Endothelial cell of umbilical vein (primary cell): Measurements from ENCODE around the gene GAL3ST1. TPM values are rescaled to one million over a fixed set of nuclear protein-coding genes. Genes with fewer than 3 reads are reported as not detected.

Experiments used
- BruUV-seq: library from RNA; stranded (reverse); fragments of 400-500 nt; replicated peaks from 2 replicates; lab custom pipeline; 2021; lab: Mats Ljungman, UMichigan
- CTCF ChIA-PET: fragments of 300-600, 350-600 bp; sonication (Branson Sonifier 250); formaldehyde crosslinking; loops from one replicate; lab custom pipeline; 2021; ENCODE audit warnings: antibody characterized with exemption, inconsistent platforms; lab: Charles Lee
- POLR2A ChIA-PET: fragments of 300-600, 350-600 bp; sonication (Branson Sonifier 250); formaldehyde crosslinking; loops from one replicate; lab custom pipeline; 2021; ENCODE audit warnings: antibody characterized with exemption, inconsistent platforms; lab: Charles Lee
- DNase-seq: peaks from one replicate; pipeline ENCODE4 v3.0.0-alpha.2; 2011; ENCODE audit warnings: low read depth, low spot score
- FAIRE-seq: peaks from 2 replicates; lab custom pipeline; 2011; peaks lifted over from hg19 to GRCh38; lab: Jason Lieb, UNC
- H2AFZ ChIP-seq: 2 replicates; pipeline ENCODE4 v1.6.0; 2012; ENCODE audit warnings: low read depth, low read length, control low read depth, inconsistent platforms
- H3K27ac ChIP-seq: 2 replicates; pipeline ENCODE4 v1.5.1; 2011; ENCODE audit warnings: low read depth, mild to moderate bottlenecking, control low read depth, low read length, moderate library complexity; ENCODE audit not compliant: insufficient read depth
- H3K27me3 ChIP-seq, 2 experiments: 2 replicates each; pipeline versions ENCODE4 v1.6.0 to v1.6.1; 2011; ENCODE audit warnings: low read length in 2 of 2, mixed read lengths in 1 of 2; ENCODE audit not compliant: control insufficient read depth in 2 of 2, insufficient read depth in 2 of 2
- H3K36me3 ChIP-seq, 2 experiments: 2 replicates in 1 of 2; 3 replicates in 1 of 2; pipeline ENCODE4 v1.5.1; 2011; ENCODE audit warnings: low read length in 2 of 2, mild to moderate bottlenecking in 1 of 2, moderate library complexity in 1 of 2; ENCODE audit not compliant: control insufficient read depth in 2 of 2, insufficient read depth in 2 of 2; ENCODE audit errors: extremely low read depth in 1 of 2
- H3K4me1 ChIP-seq: 3 replicates; pipeline ENCODE4 v1.5.1; 2011; ENCODE audit warnings: mild to moderate bottlenecking, low read length; ENCODE audit not compliant: control insufficient read depth, insufficient read depth; ENCODE audit errors: extremely low read depth
- H3K4me2 ChIP-seq: 2 replicates; pipeline ENCODE4 v1.6.1; 2011; ENCODE audit warnings: low read length, control low read depth, mixed read lengths; ENCODE audit not compliant: insufficient read depth
- H3K4me3 ChIP-seq, 3 experiments: fragments of 200-600 bp in 1 of 3; sonication (generic), shearing (Covaris generic) in 1 of 3; replicated peaks in 1 of 3; 2 replicates each; pipeline ENCODE4 v1.5.1; 2011 to 2016; ENCODE audit warnings: control low read depth in 3 of 3, low read length in 3 of 3, mild to moderate bottlenecking in 2 of 3, inconsistent platforms in 1 of 3, low read depth in 1 of 3, moderate library complexity in 1 of 3; ENCODE audit not compliant: insufficient read depth in 1 of 3
- H3K79me2 ChIP-seq: 2 replicates; pipeline ENCODE4 v1.6.0; 2012; ENCODE audit warnings: low read length, inconsistent platforms; ENCODE audit not compliant: control insufficient read depth, insufficient read depth
- H3K9ac ChIP-seq: replicated peaks from 2 replicates; pipeline ENCODE3; 2011; ENCODE audit warnings: low read length, control low read depth; ENCODE audit not compliant: insufficient read depth; ENCODE audit errors: extremely low read depth
- H3K9me1 ChIP-seq: replicated peaks from 3 replicates; pipeline ENCODE4 v1.6.0; 2011; ENCODE audit warnings: mild to moderate bottlenecking, low read length; ENCODE audit not compliant: control insufficient read depth, insufficient read depth; ENCODE audit errors: extremely low read depth
- H3K9me3 ChIP-seq: replicated peaks from 2 replicates; pipeline ENCODE4 v1.5.1; 2012; ENCODE audit warnings: low read length, inconsistent platforms; ENCODE audit not compliant: control insufficient read depth, insufficient read depth
- H4K20me1 ChIP-seq: replicated peaks from 2 replicates; pipeline ENCODE3; 2011; ENCODE audit warnings: mild to moderate bottlenecking, low read length; ENCODE audit not compliant: control insufficient read depth, insufficient read depth; ENCODE audit errors: extremely low read depth
- CTCF ChIP-seq, 2 donors: IDR thresholded peaks; 1 replicate in 1 of 2; 2 replicates in 1 of 2; pipeline ENCODE4 v1.5.1; 2011; ENCODE audit warnings: low read length in 2 of 2, mild to moderate bottlenecking in 2 of 2, moderate library complexity in 2 of 2, control low read depth in 1 of 2, inconsistent platforms in 1 of 2, low read depth in 1 of 2; ENCODE audit not compliant: insufficient read depth in 1 of 2; ENCODE audit errors: extremely low read depth in 1 of 2
- EZH2 ChIP-seq: IDR thresholded peaks from 2 replicates; pipeline ENCODE4 v1.6.1; 2012; ENCODE audit warnings: borderline replicate concordance, low read depth, mild to moderate bottlenecking, moderate library complexity, low read length, inconsistent platforms; ENCODE audit not compliant: severe bottlenecking
- FOS ChIP-seq: IDR thresholded peaks from 2 replicates; pipeline ENCODE4 v1.6.1; 2011; ENCODE audit warnings: mild to moderate bottlenecking, low read length, moderate library complexity, borderline replicate concordance; ENCODE audit not compliant: insufficient read depth
- GATA2 ChIP-seq: IDR thresholded peaks from 2 replicates; pipeline ENCODE4 v1.7.0; 2011; ENCODE audit warnings: low read depth, mild to moderate bottlenecking, moderate library complexity, mixed read lengths, low read length; ENCODE audit not compliant: insufficient read length, insufficient read depth
- JUN ChIP-seq: IDR thresholded peaks from 2 replicates; pipeline ENCODE4 v1.6.1; 2011; ENCODE audit warnings: borderline replicate concordance, low read depth; ENCODE audit not compliant: insufficient read length, insufficient read depth
- MAX ChIP-seq: IDR thresholded peaks from 2 replicates; pipeline ENCODE4 v1.6.1; 2011; ENCODE audit not compliant: insufficient read depth, insufficient read length
- MYC ChIP-seq: IDR thresholded peaks from one replicate; pipeline ENCODE4 v1.6.1; 2011; ENCODE audit warnings: mild to moderate bottlenecking, low read depth, low read length
- POLR2A ChIP-seq: IDR thresholded peaks from 2 replicates; pipeline ENCODE4 v1.6.1; 2012; ENCODE audit warnings: low read depth, mild to moderate bottlenecking, control low read depth, low read length
- POLR2AphosphoS5 ChIP-seq: IDR thresholded peaks from 2 replicates; pipeline ENCODE4 v1.6.1; 2012; ENCODE audit warnings: low read depth, mild to moderate bottlenecking, control low read depth, low read length, moderate library complexity; ENCODE audit not compliant: insufficient read depth
- dilution Hi-C: fragments of 300-500 bp; cut with MboI; formaldehyde crosslinking; loops from one replicate; pipeline ENCODE4 v1.15.0; 2019; ENCODE audit warnings: low sequenced_read_pairs; ENCODE audit not compliant: extremely low pct_ligation_motif_present
- intact Hi-C: fragments of 100-400 bp; cut with micrococcal nuclease; formaldehyde crosslinking; loops from one replicate; pipeline ENCODE4 v1.10.0; 2022
- polyA plus RNA-seq, 4 experiments: library from polyadenylated mRNA; depleted of rRNA in 3 of 4; stranded (reverse) in 3 of 4; unstranded in 1 of 4; fragments of >200 nt; gene quantifications; 2 replicates each; pipeline versions ENCODE4 v1.2.1 to v1.2.3, GENCODE V29; 2011 to 2012; ENCODE audit warnings: missing spikeins in 1 of 4
- total RNA-seq: library from RNA; stranded (reverse); gene quantifications from 2 replicates; pipeline ENCODE4 v1.2.3, GENCODE V29; 2021

The GAL3ST1 gene
- total and polyA plus RNA-seq, 2 donors (not counting 3 experiments of a cell fraction or from before 2014, with no cell fraction given), result not detected

DNA sequence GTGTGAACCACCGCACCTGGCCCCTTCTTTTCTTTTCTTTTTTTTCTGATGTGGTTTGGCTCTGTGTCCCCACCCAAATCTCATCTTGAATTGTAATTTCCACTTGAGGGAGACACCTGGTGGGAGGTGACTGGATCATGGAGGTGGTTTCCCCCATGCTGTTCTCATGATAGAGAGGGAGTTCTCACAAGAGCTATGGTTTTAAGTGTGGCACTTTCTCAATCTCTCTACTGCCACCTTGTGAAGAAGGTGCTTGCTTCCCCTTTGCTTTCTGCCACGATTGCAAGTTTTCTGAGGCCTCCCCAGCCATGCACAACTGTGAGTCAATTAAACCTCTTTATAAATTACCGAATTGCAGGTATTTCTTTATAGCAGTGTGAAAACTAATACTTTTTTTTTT, 27.6 kb upstream of the GAL3ST1 start:
- Histone ChIP-seq H3K4me1 (peaks cover 5% of the 10 kb centered on the region), H3K9ac (no peak overlapping the region), H3K9me3 (no peaks in the 10 kb centered on the region), H3K4me2 (no peak overlapping the region), H3K36me3 (peaks cover 0 to 2% of the 10 kb centered on the region in 2 experiments), H3K9me1 (no peaks in the 10 kb centered on the region), H3K79me2 (no peaks in the 10 kb centered on the region), H2AFZ (no peak overlapping the region), H4K20me1 (no peaks in the 10 kb centered on the region), H3K4me3 (no peak overlapping the region), H3K27me3 (no peaks in the 10 kb centered on the region), H3K27ac (no peak overlapping the region)
- DNase-seq, result peak; percentile 26
- ChIA-PET POLR2A (interaction anchor here (0.5 kb wide), 1 partner anchor 61 kb away, joined by 4 read pairs; no protein-coding TSS in a partner anchor), CTCF (interaction anchor here (0.5 to 2.2 kb wide), 17 partner anchors 10 to 211 kb away, joined by 3 to 15 read pairs (median 3); partner anchors contain the start of genes PES1 and SLC35E4)
- intact Hi-C loops (loop anchor here (1.0 to 10.0 kb wide), 3 partner anchors 44 to 177 kb away; partner anchors contain the start of gene MTFP1), dilution Hi-C loops (no loop called here)
- FAIRE-seq, result peak; percentile 26
- no peak for TF ChIP-seq POLR2AphosphoS5
- peak; percentile 17 to 53 for TF ChIP-seq CTCF (IDR thresholded peaks at IDR 0.05; ENCODE audit: extremely low read depth in 1 of 2, insufficient read depth in 1 of 2, low read depth in 1 of 2, low read length in 2 of 2)
- no TSS peak for BruUV-seq

GRCh38 chr22:30601464-30601863, 27.0 kb upstream of the GAL3ST1 start:
- Histone ChIP-seq H3K27me3 (no peaks in the 10 kb centered on the region), H3K4me1 (peaks cover 5% of the 10 kb centered on the region), H3K9ac (no peak overlapping the region), H3K4me2 (no peak overlapping the region), H3K27ac (no peak overlapping the region), H4K20me1 (no peaks in the 10 kb centered on the region), H3K36me3 (peaks cover 0 to 2% of the 10 kb centered on the region in 2 experiments), H3K9me3 (no peaks in the 10 kb centered on the region), H3K4me3 (no peak overlapping the region), H2AFZ (no peak overlapping the region), H3K79me2 (no peaks in the 10 kb centered on the region), H3K9me1 (no peaks in the 10 kb centered on the region)
- DNase-seq (no peak), FAIRE-seq (no peak)
- dilution Hi-C loops, result no loop called here
- BruUV-seq, result no TSS peak
- ChIA-PET POLR2A (interaction anchor here (0.5 kb wide), 1 partner anchor 60 kb away, joined by 4 read pairs; no protein-coding TSS in a partner anchor), CTCF (interaction anchor here (0.5 to 2.2 kb wide), 19 partner anchors 9 to 210 kb away, joined by 3 to 15 read pairs (median 3); partner anchors contain the start of genes PES1 and SLC35E4)
- TF ChIP-seq CTCF (IDR thresholded peaks at IDR 0.05; ENCODE audit: extremely low read depth in 1 of 2, insufficient read depth in 1 of 2, low read depth in 1 of 2, low read length in 2 of 2) (no peak), FOS (no peak), MAX (no peak), JUN (no peak), MYC (no peak), POLR2AphosphoS5 (no peak), EZH2 (no peak), GATA2 (no peak), POLR2A (no peak)
- intact Hi-C loops, result loop anchor here (10.0 kb wide), 1 partner anchor 177 kb away; the partner anchor contains the start of gene MTFP1
